Common myeloid progenitor, CD34-positive (primary cell): Measurements from ENCODE around the gene BCO2.
A peak's percentile ranks its signal among the peaks of the same experiment; 100 is the strongest.

Experiments used
- CTCF ChIA-PET: fragments of 350-600 bp; sonication (Branson Sonifier 250); formaldehyde crosslinking; loops from one replicate; lab custom pipeline; 2021; ENCODE audit warnings: antibody characterized with exemption; lab: Charles Lee
- POLR2A ChIA-PET: fragments of 350-600 bp; sonication (Branson Sonifier 250); formaldehyde crosslinking; loops from one replicate; lab custom pipeline; 2021; ENCODE audit warnings: antibody characterized with exemption; lab: Charles Lee
- DNase-seq, 3 donors: peaks; one replicate each; pipeline versions ENCODE4 v3.0.0 to v3.0.0-alpha.2; 2013
- H3K27ac ChIP-seq, 2 experiments: 1 replicate in 1 of 2; 2 replicates in 1 of 2; pipeline ENCODE4 v1.7.0; 2013; ENCODE audit warnings: inconsistent platforms in 2 of 2, low read length in 2 of 2, mild to moderate bottlenecking in 2 of 2, low read depth in 1 of 2, moderate library complexity in 1 of 2; ENCODE audit not compliant: severe bottlenecking in 2 of 2, insufficient read depth in 1 of 2, poor library complexity in 1 of 2
- H3K27me3 ChIP-seq, 5 experiments: replicated peaks in 2 of 5; 1 replicate in 3 of 5; 2 replicates in 2 of 5; pipeline versions ENCODE4 v1.6.1 to v1.7.0; 2013; ENCODE audit warnings: low read length in 4 of 5, mild to moderate bottlenecking in 2 of 5, moderate library complexity in 2 of 5, inconsistent platforms in 1 of 5; ENCODE audit not compliant: insufficient read depth in 5 of 5, control insufficient read depth in 4 of 5
- H3K36me3 ChIP-seq, 4 experiments: 1 replicate in 2 of 4; 2 replicates in 2 of 4; pipeline versions ENCODE4 v1.6.1 to v1.7.0; 2013; ENCODE audit warnings: low read length in 3 of 4, control low read depth in 1 of 4, mild to moderate bottlenecking in 1 of 4; ENCODE audit not compliant: control insufficient read depth in 4 of 4, insufficient read depth in 4 of 4
- H3K4me1 ChIP-seq, 4 experiments: 1 replicate in 3 of 4; 2 replicates in 1 of 4; pipeline versions ENCODE4 v1.6.1 to v1.7.1; 2013; ENCODE audit warnings: low read length in 3 of 4, mild to moderate bottlenecking in 3 of 4, control low read depth in 1 of 4, inconsistent platforms in 1 of 4, moderate library complexity in 1 of 4; ENCODE audit not compliant: control insufficient read depth in 4 of 4, insufficient read depth in 4 of 4; ENCODE audit errors: control extremely low read depth in 1 of 4
- H3K4me3 ChIP-seq, 7 experiments: 1 replicate in 4 of 7; 2 replicates in 3 of 7; pipeline versions ENCODE4 v1.5.1 to v1.7.0; 2013; ENCODE audit warnings: mild to moderate bottlenecking in 7 of 7, low read length in 6 of 7, moderate library complexity in 6 of 7, inconsistent platforms in 2 of 7, low read depth in 2 of 7, control low read depth in 1 of 7; ENCODE audit not compliant: insufficient read depth in 4 of 7, control insufficient read depth in 1 of 7; ENCODE audit errors: extremely low read depth in 1 of 7
- H3K9me3 ChIP-seq, 5 experiments: 1 replicate in 4 of 5; 2 replicates in 1 of 5; pipeline versions ENCODE4 v1.6.1 to v1.7.1; 2013; ENCODE audit warnings: low read length in 4 of 5, mild to moderate bottlenecking in 2 of 5, inconsistent platforms in 1 of 5, low read depth in 1 of 5, moderate library complexity in 1 of 5; ENCODE audit not compliant: control insufficient read depth in 4 of 5, insufficient read depth in 2 of 5; ENCODE audit errors: control extremely low read depth in 1 of 5
- WGBS: methylation state at CpG from one replicate; pipeline ENCODE4 v1.1.5; 2013; ENCODE audit not compliant: insufficient coverage; 5-methylcytosine and 5-hydroxymethylcytosine counted together

Gene BCO2

DNA sequence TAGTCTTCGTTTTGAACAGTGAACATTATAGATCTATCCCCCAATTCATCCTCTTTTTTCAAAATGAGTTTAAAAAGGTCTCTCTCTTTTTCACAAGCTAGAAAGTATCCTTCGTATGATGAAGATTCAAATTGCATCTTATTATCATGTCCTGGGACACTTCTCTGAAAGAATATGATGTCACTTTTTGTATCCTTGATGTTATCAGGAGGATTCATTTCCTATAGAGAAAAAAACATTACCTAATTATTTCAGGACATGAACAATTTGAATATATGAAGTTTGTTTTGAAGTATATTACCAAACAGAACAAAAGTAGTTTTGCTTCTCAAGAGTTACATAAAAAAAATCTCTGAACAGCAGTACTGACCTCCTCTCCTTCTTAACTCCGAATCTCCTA lies 31.7 kb upstream of the BCO2 start:
- no peak overlapping the region for H3K27ac ChIP-seq
- ChIA-PET POLR2A (no interaction called here), CTCF (interaction anchor here (1.8 kb wide), 1 partner anchor 31 kb away, joined by 4 read pairs; no protein-coding TSS in a partner anchor)
- H3K36me3 ChIP-seq = peaks cover 7 to 53% (median 17%) of the 10 kb centered on the region in 4 experiments
- no peaks in the 10 kb centered on the region for H3K27me3 ChIP-seq
- H3K4me1 ChIP-seq = no peaks in the 10 kb centered on the region
- 93% methylated on average over 2 of the region's 3 CpGs for WGBS
- no peak for DNase-seq
- H3K9me3 ChIP-seq = peaks cover 0 to 8% (median 4%) of the 10 kb centered on the region in 5 experiments
- H3K4me3 ChIP-seq = no peak overlapping the region

GRCh38 chr11:112150517-112150916 lies 24.8 kb upstream of the BCO2 start:
- H3K36me3 ChIP-seq = peaks cover 8 to 55% (median 25%) of the 10 kb centered on the region in 4 experiments
- no peaks in the 10 kb centered on the region for H3K27me3 ChIP-seq
- WGBS = 90% methylated on average over 5 of the region's 5 CpGs
- H3K4me1 ChIP-seq = no peaks in the 10 kb centered on the region
- no peaks in the 10 kb centered on the region for H3K9me3 ChIP-seq
- H3K27ac ChIP-seq = no peak overlapping the region
- no peak for DNase-seq
- ChIA-PET CTCF (interaction anchor here (1.1 to 2.0 kb wide), 5 partner anchors 9 to 37 kb away, joined by 3 to 9 read pairs (median 4); partner anchors contain the start of gene BCO2), POLR2A (no interaction called here)
- no peak overlapping the region for H3K4me3 ChIP-seq

DNA sequence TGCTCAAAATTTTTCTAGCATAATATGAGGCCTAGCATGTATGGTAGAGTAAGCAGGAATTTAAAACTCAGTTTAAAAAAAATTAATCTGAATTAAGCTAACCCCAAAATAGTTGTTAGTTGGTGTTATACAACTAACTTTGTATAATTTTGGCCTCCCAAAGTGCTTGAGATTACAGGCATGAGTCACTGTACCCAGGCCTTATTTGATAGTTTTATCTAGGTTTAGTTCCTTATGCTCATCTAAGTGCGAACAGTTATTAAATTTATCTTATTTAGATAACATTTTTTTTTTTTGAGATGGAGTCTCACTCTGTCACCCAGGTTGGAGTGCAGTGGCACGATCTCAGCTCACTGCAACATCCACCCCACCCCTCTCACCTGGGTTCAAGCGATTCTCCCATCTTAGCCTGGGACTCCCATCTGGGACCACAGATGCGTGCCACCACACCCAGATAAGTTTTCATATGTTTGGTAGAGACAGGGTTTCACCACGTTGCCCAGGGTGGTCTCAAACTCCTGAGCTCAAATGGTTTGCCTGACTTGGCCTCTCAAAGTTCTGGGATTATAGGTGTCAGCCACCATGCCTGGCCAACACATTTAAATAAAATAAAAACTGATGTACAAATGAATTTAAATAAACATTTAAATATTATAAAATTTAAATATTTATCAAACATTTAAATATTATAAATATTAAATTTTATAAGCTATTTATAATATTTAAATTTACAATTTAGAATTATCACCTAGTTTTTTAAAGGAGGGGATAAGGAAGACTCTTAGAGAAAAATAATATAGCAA lies 19.0 kb upstream of the BCO2 start:
- no peak overlapping the region for H3K4me3 ChIP-seq
- CTCF ChIA-PET = interaction anchor here (1.1 to 1.8 kb wide), 4 partner anchors 14 to 43 kb away, joined by 3 to 5 read pairs (median 4); partner anchors contain the start of gene BCO2

DNA sequence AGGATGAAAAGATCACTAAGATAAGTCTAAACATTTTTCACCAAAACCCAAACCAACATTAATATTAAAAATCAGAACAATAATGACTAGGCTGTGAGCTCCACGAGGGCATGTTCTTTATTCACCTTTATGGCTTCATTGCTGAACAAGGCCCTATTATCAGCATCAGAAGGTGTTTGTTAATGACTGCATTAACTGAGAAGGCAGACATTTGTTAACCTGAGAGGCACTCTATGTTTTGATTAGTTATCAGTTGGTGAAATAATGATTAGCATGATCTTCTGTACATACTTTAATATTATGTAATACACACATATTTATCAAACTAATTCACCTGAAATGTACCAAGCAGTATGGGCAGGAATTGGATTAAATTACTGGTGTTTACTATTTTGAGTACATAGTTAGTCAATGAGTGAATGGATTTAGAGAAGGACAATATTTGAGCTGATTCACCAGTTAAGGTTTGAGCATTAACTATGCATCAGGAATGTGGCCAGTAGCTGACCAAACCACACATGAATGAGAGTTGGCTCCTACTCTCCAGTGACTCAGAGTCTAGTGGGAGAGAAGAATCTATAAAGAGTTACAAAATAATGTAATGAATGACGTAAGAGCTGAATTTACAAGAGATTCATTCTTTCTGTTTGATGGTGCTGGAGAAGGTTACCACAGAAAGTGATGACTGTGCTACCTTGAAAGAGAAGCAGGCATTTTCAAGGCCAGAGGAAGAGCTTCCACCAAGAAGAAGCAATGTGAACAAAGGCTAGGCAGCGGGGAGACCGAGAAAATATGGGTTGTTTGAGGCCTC lies 18.2 kb upstream of the BCO2 start:
- Histone ChIP-seq H3K27ac (no peak overlapping the region), H3K4me3 (no peak overlapping the region), H3K27me3 (no peaks in the 10 kb centered on the region), H3K4me1 (peaks cover 3 to 25% (median 17%) of the 10 kb centered on the region in 4 experiments), H3K9me3 (no peaks in the 10 kb centered on the region), H3K36me3 (peaks cover 3 to 21% (median 12%) of the 10 kb centered on the region in 4 experiments)
- POLR2A ChIA-PET = no interaction called here
- CTCF ChIA-PET = interaction anchor here (1.1 to 1.8 kb wide), 4 partner anchors 13 to 44 kb away, joined by 3 to 5 read pairs (median 4); partner anchors contain the start of gene BCO2
- WGBS = 100% methylated on average over 3 of the region's 4 CpGs
- no peak for DNase-seq

More for the DNA sequence above, 19.0 kb upstream of the BCO2 start:
- WGBS = 100% methylated on average over 2 of the region's 5 CpGs
- Histone ChIP-seq H3K27me3 (no peaks in the 10 kb centered on the region), H3K9me3 (no peaks in the 10 kb centered on the region), H3K27ac (no peak overlapping the region), H3K36me3 (peaks cover 4 to 28% (median 15%) of the 10 kb centered on the region in 4 experiments), H3K4me1 (peaks cover 3 to 21% (median 14%) of the 10 kb centered on the region in 4 experiments)
- POLR2A ChIA-PET = no interaction called here
- no peak for DNase-seq

DNA sequence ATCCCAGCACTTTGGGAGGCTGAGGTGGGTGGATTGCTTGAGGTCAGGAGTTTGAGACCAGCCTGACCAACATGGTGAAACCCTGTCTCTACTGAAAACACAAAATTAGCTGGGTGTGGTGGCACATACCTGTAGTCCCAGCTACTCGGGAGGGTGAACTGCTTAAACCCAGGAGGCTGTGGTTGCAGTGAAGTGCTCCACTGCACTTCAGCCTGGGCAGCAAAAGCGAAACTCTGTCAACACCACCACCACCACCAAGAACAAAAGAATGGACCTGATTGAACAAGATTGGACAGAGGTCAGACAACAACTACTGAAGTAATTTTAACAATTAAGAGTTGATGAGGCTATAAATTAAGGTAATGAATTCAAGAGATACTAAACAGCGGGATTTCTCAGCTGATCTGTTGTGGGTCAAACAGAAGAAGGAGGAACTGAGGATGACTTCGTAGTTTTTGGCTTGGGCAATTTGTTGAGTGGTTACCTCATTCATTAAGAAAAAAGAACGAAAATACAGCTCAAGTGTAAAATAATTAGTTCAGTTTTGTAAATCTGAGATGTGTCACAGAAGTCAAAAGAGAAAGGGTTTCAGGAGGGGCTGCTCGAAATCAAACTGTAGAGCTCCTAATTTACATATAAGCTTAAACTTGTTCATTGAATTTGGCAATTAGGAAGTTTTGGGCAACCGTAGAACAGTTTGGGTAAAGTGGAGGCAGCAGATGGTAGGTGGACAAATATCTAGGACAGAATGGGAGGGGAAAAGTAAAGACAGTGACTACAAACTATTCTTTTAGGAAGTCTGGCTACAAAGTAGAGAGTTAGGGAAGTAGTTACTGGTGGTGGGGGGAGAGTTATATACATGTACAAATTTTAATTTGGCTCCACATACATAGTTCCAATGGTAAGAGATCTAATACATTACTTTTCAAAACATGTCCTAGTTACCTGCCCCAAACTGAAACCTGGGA lies 15.9 kb upstream of the BCO2 start:
- POLR2A ChIA-PET = no interaction called here
- H3K27ac ChIP-seq = peak overlapping the region in 1 of 2 experiments; percentile 21
- DNase-seq = peak in 1 of 3 donors; percentile 26

More for the DNA sequence above, 15.9 kb upstream of the BCO2 start:
- Histone ChIP-seq H3K36me3 (peaks cover 2 to 11% (median 6%) of the 10 kb centered on the region in 4 experiments), H3K9me3 (no peaks in the 10 kb centered on the region), H3K27me3 (no peaks in the 10 kb centered on the region), H3K4me1 (peaks cover 11 to 41% (median 29%) of the 10 kb centered on the region in 4 experiments), H3K4me3 (peak overlapping the region in 3 of 7 experiments; percentile 9 to 41 (median 16))
- 88% methylated on average over 4 of the region's 7 CpGs for WGBS
- CTCF ChIA-PET = interaction anchor here (0.6 to 1.7 kb wide), 3 partner anchors 30 to 47 kb away, joined by 3 to 7 read pairs (median 3); no protein-coding TSS in a partner anchor
